Activated CD4-positive, alpha-beta T cell treated with anti-CD3 and anti-CD28 coated beads, Interleukin-2, amount 10 ng/mL, durations not matched to agents 7 days and 5 days (primary cell): ENCODE results near the gene IL34. TPM values are rescaled to one million over a fixed set of nuclear protein-coding genes. Genes with fewer than 3 reads are reported as not detected.
"Not testable (repeated sequence)": the region's sequence is repeated elsewhere in the genome, so short reads cannot be mapped to it uniquely, and the experiment has no call there.

Experiments
- CTCF ChIA-PET: fragments of 350-600 bp; sonication (Branson Sonifier 250); formaldehyde crosslinking; loops from one replicate; lab custom pipeline; 2021; ENCODE audit warnings: antibody characterized with exemption; lab: Charles Lee
- POLR2A ChIA-PET: fragments of 350-600 bp; sonication (Branson Sonifier 250); formaldehyde crosslinking; loops from one replicate; lab custom pipeline; 2021; ENCODE audit warnings: antibody characterized with exemption; lab: Charles Lee
- DNase-seq: peaks from one replicate; pipeline ENCODE4 v3.0.0-alpha.2; 2020
- H3K27ac Mint-ChIP-seq: one replicate; pipeline ENCODE4 v1.8.0; 2021; ENCODE audit warnings: mild to moderate bottlenecking, moderate library complexity, mixed read lengths
- H3K27me3 Mint-ChIP-seq: one replicate; pipeline ENCODE4 v1.8.0; 2021; ENCODE audit warnings: mixed read lengths
- H3K36me3 Mint-ChIP-seq: one replicate; pipeline ENCODE4 v1.8.0; 2021; ENCODE audit warnings: low read depth, mixed read lengths
- H3K4me1 Mint-ChIP-seq: one replicate; pipeline ENCODE4 v1.8.0; 2021; ENCODE audit warnings: mixed read lengths
- H3K4me3 Mint-ChIP-seq: one replicate; pipeline ENCODE4 v1.8.0; 2021; ENCODE audit warnings: mild to moderate bottlenecking, moderate library complexity, mixed read lengths
- H3K9me3 Mint-ChIP-seq: one replicate; pipeline ENCODE4 v1.8.0; 2021; ENCODE audit warnings: mixed read lengths
- total RNA-seq, 2 experiments: library from RNA; stranded (reverse); gene quantifications; one replicate each; pipeline ENCODE4 v1.2.3, GENCODE V29; 2021

Gene IL34
- total RNA-seq, 2 experiments from 2014 or later, result not detected

GRCh38 chr16:70638814-70639792, 7.3 kb upstream of the IL34 start:
- Mint-ChIP-seq H3K27me3 (peaks cover 5% of the 10 kb centered on the region), H3K36me3 (no peaks in the 10 kb centered on the region), H3K27ac (no peak overlapping the region), H3K4me3 (no peak overlapping the region), H3K9me3 (no peaks in the 10 kb centered on the region), H3K4me1 (no peaks in the 10 kb centered on the region)
- DNase-seq, result no peak
- ChIA-PET POLR2A (no interaction called here), CTCF (interaction anchor here (0.7 to 1.0 kb wide), 2 partner anchors 11 to 16 kb away, joined by 3 to 4 read pairs; no protein-coding TSS in a partner anchor)

- ChIA-PET POLR2A (no interaction called here), CTCF (no interaction called here)
- Mint-ChIP-seq H3K27ac (no peak overlapping the region), H3K4me3 (no peak overlapping the region), H3K36me3 (no peaks in the 10 kb centered on the region), H3K9me3 (no peaks in the 10 kb centered on the region), H3K4me1 (no peaks in the 10 kb centered on the region), H3K27me3 (peaks cover 7% of the 10 kb centered on the region)
- no peak for DNase-seq
These were observed 3.7 kb upstream of the IL34 start for GRCh38 chr16:70642633-70643032.

GRCh38 chr16:70643264-70643663, 3.1 kb upstream of the IL34 start:
- H3K36me3 Mint-ChIP-seq, H3K27me3 Mint-ChIP-seq, H3K9me3 Mint-ChIP-seq, DNase-seq, H3K4me3 Mint-ChIP-seq, H3K4me1 Mint-ChIP-seq, POLR2A ChIA-PET, H3K27ac Mint-ChIP-seq: not testable (repeated sequence)
- CTCF ChIA-PET, result interaction anchor here (1.0 kb wide), 1 partner anchor 12 kb away, joined by 3 read pairs; no protein-coding TSS in a partner anchor

- Mint-ChIP-seq H3K9me3 (no peaks in the 10 kb centered on the region), H3K27me3 (peaks cover 7% of the 10 kb centered on the region), H3K4me3 (no peak overlapping the region), H3K36me3 (no peaks in the 10 kb centered on the region), H3K27ac (no peak overlapping the region), H3K4me1 (no peaks in the 10 kb centered on the region)
- ChIA-PET POLR2A (no interaction called here), CTCF (no interaction called here)
- DNase-seq, result no peak
These were observed 1.4 kb upstream of the IL34 start for GRCh38 chr16:70644763-70645597.

- Mint-ChIP-seq H3K27me3 (peaks cover 3% of the 10 kb centered on the region), H3K36me3 (no peaks in the 10 kb centered on the region), H3K4me1 (no peaks in the 10 kb centered on the region), H3K4me3 (no peak overlapping the region), H3K27ac (no peak overlapping the region), H3K9me3 (no peaks in the 10 kb centered on the region)
- CTCF ChIA-PET, result interaction anchor here (0.6 to 1.7 kb wide), 2 partner anchors 11 to 136 kb away, joined by 3 to 4 read pairs; no protein-coding TSS in a partner anchor
- DNase-seq, result no peak
- POLR2A ChIA-PET, result no interaction called here
These were observed 1.3 kb downstream of the IL34 start for GRCh38 chr16:70647441-70648359.

- CTCF ChIA-PET, result interaction anchor here (1.1 to 1.7 kb wide), 2 partner anchors 11 to 13 kb away, joined by 4 read pairs; no protein-coding TSS in a partner anchor
- Mint-ChIP-seq H3K36me3 (no peaks in the 10 kb centered on the region), H3K27me3 (peaks cover 2% of the 10 kb centered on the region), H3K9me3 (no peaks in the 10 kb centered on the region), H3K4me1 (peaks cover under 1% of the 10 kb centered on the region), H3K27ac (no peak overlapping the region), H3K4me3 (no peak overlapping the region)
- no peak for DNase-seq
- POLR2A ChIA-PET, result no interaction called here
These were observed 2.2 kb downstream of the IL34 start for GRCh38 chr16:70648606-70649005.

- Mint-ChIP-seq H3K27me3 (no peaks in the 10 kb centered on the region), H3K9me3 (no peaks in the 10 kb centered on the region), H3K36me3 (no peaks in the 10 kb centered on the region), H3K4me1 (peaks cover 6% of the 10 kb centered on the region), H3K27ac (no peak overlapping the region), H3K4me3 (no peak overlapping the region)
- ChIA-PET POLR2A (no interaction called here), CTCF (interaction anchor here (1.1 kb wide), 1 partner anchor 14 kb away, joined by 4 read pairs; no protein-coding TSS in a partner anchor)
- no peak for DNase-seq
These were observed 2.9 kb downstream of the IL34 start for GRCh38 chr16:70649300-70649699.

- H3K27ac Mint-ChIP-seq, result no peak overlapping the region
- POLR2A ChIA-PET, result no interaction called here
- DNase-seq, result no peak
- H3K9me3 Mint-ChIP-seq, result no peaks in the 10 kb centered on the region
- H3K4me1 Mint-ChIP-seq, result peaks cover 7% of the 10 kb centered on the region
- no peaks in the 10 kb centered on the region for H3K36me3 Mint-ChIP-seq
- no peak overlapping the region for H3K4me3 Mint-ChIP-seq
- CTCF ChIA-PET, result interaction anchor here (0.6 kb wide), 1 partner anchor 11 kb away, joined by 3 read pairs; no protein-coding TSS in a partner anchor
- H3K27me3 Mint-ChIP-seq, result no peaks in the 10 kb centered on the region
These were observed 3.9 kb downstream of the IL34 start for GRCh38 chr16:70650216-70650615.

GRCh38 chr16:70651524-70651923, 5.2 kb downstream of the IL34 start:
- DNase-seq, result no peak
- Mint-ChIP-seq H3K4me3 (no peak overlapping the region), H3K27me3 (no peaks in the 10 kb centered on the region), H3K36me3 (no peaks in the 10 kb centered on the region), H3K9me3 (no peaks in the 10 kb centered on the region), H3K4me1 (peaks cover 7% of the 10 kb centered on the region), H3K27ac (no peak overlapping the region)
- ChIA-PET CTCF (interaction anchor here (0.5 to 1.2 kb wide), 3 partner anchors 8 to 11 kb away, joined by 3 to 5 read pairs (median 5); no protein-coding TSS in a partner anchor), POLR2A (no interaction called here)

GRCh38 chr16:70652322-70652721, 6.0 kb downstream of the IL34 start:
- DNase-seq, result no peak
- H3K4me1 Mint-ChIP-seq, result peaks cover 7% of the 10 kb centered on the region
- H3K4me3 Mint-ChIP-seq, result no peak overlapping the region
- H3K27ac Mint-ChIP-seq, result no peak overlapping the region
- POLR2A ChIA-PET, result interaction anchor here (0.6 kb wide), 1 partner anchor 284 kb away, joined by 3 read pairs; no protein-coding TSS in a partner anchor
- no peaks in the 10 kb centered on the region for H3K36me3 Mint-ChIP-seq
- H3K9me3 Mint-ChIP-seq, result no peaks in the 10 kb centered on the region
- no peaks in the 10 kb centered on the region for H3K27me3 Mint-ChIP-seq
- CTCF ChIA-PET, result interaction anchor here (1.2 to 1.4 kb wide), 2 partner anchors 10 to 12 kb away, joined by 3 to 5 read pairs; no protein-coding TSS in a partner anchor

GRCh38 chr16:70653406-70653805, 7.0 kb downstream of the IL34 start:
- Mint-ChIP-seq H3K9me3 (no peaks in the 10 kb centered on the region), H3K4me3 (no peak overlapping the region), H3K27ac (no peak overlapping the region), H3K27me3 (no peaks in the 10 kb centered on the region), H3K36me3 (no peaks in the 10 kb centered on the region), H3K4me1 (peaks cover 7% of the 10 kb centered on the region)
- DNase-seq, result no peak
- ChIA-PET CTCF (interaction anchor here (0.6 to 2.2 kb wide), 4 partner anchors 13 to 121 kb away, joined by 3 to 12 read pairs (median 3); no protein-coding TSS in a partner anchor), POLR2A (no interaction called here)
